ENCODE measurements around the gene IQSEC1. TPM values are rescaled to one million over a fixed set of nuclear protein-coding genes. Genes with fewer than 3 reads are reported as not detected.
A peak's percentile ranks its signal among the peaks of the same experiment; 100 is the strongest.

Gene IQSEC1
- total RNA-seq, 1 donor from 2014 or later, result 37.2 TPM

GRCh38 chr3:13051066-13051465 is 22.2 kb downstream of the IQSEC1 start:
- no peak for DNase-seq (ENCODE audit: low spot score)
- Mint-ChIP-seq H3K4me1 (ENCODE audit: low read depth) (peaks cover 7% of the 10 kb centered on the region), H3K9me3 (ENCODE audit: low read depth) (no peaks in the 10 kb centered on the region), H3K4me3 (ENCODE audit: unreplicated experiment) (no peak overlapping the region), H3K27ac (ENCODE audit: unreplicated experiment) (no peak overlapping the region), H3K36me3 (ENCODE audit: low read depth) (no peaks in the 10 kb centered on the region), H3K27me3 (ENCODE audit: low read depth) (peaks cover 10% of the 10 kb centered on the region)
- TF ChIP-seq, protein P1, sequence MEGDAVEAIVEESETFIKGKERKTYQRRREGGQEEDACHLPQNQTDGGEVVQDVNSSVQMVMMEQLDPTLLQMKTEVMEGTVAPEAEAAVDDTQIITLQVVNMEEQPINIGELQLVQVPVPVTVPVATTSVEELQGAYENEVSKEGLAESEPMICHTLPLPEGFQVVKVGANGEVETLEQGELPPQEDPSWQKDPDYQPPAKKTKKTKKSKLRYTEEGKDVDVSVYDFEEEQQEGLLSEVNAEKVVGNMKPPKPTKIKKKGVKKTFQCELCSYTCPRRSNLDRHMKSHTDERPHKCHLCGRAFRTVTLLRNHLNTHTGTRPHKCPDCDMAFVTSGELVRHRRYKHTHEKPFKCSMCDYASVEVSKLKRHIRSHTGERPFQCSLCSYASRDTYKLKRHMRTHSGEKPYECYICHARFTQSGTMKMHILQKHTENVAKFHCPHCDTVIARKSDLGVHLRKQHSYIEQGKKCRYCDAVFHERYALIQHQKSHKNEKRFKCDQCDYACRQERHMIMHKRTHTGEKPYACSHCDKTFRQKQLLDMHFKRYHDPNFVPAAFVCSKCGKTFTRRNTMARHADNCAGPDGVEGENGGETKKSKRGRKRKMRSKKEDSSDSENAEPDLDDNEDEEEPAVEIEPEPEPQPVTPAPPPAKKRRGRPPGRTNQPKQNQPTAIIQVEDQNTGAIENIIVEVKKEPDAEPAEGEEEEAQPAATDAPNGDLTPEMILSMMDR (IDR thresholded peaks at IDR 0.05), result no peak

- H3K9me3 Mint-ChIP-seq (ENCODE audit: low read depth), result no peaks in the 10 kb centered on the region
- no peaks in the 10 kb centered on the region for H3K36me3 Mint-ChIP-seq (ENCODE audit: low read depth)
- H3K27ac Mint-ChIP-seq (ENCODE audit: unreplicated experiment), result no peak overlapping the region
- no peak overlapping the region for H3K4me3 Mint-ChIP-seq (ENCODE audit: unreplicated experiment)
- H3K27me3 Mint-ChIP-seq (ENCODE audit: low read depth), result peaks cover 10% of the 10 kb centered on the region
- TF ChIP-seq, protein P1 (IDR thresholded peaks at IDR 0.05), result no peak
- H3K4me1 Mint-ChIP-seq (ENCODE audit: low read depth), result peaks cover 7% of the 10 kb centered on the region
- DNase-seq (ENCODE audit: low spot score), result no peak
Observed at GRCh38 chr3:13050446-13050845, 22.8 kb downstream of the IQSEC1 start.

DNA sequence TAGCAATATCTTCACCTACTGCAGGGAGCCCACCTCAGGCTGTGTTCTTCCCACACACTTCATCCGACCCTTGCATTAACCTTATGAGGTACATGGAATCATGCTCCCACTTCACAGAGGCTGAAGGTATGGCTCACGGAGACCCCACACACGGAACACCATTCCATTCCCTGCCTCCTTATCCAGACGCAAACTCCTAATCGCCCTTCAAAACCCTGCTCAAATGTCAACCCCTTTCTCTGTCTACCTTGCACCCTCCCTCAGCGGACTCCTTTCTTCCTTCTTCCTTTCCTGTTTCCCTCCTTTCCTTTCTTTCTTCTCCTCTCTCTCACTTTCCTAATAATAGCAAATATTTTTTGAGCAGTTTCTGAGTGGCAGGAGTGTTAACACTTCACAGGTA is 23.8 kb downstream of the IQSEC1 start:
- Mint-ChIP-seq H3K36me3 (ENCODE audit: low read depth) (no peaks in the 10 kb centered on the region), H3K27ac (ENCODE audit: unreplicated experiment) (no peak overlapping the region), H3K4me1 (ENCODE audit: low read depth) (peaks cover 7% of the 10 kb centered on the region), H3K9me3 (ENCODE audit: low read depth) (no peaks in the 10 kb centered on the region), H3K4me3 (ENCODE audit: unreplicated experiment) (no peak overlapping the region), H3K27me3 (ENCODE audit: low read depth) (peaks cover 10% of the 10 kb centered on the region)
- TF ChIP-seq, protein P1 (IDR thresholded peaks at IDR 0.05), result no peak
- no peak for DNase-seq (ENCODE audit: low spot score)

DNA sequence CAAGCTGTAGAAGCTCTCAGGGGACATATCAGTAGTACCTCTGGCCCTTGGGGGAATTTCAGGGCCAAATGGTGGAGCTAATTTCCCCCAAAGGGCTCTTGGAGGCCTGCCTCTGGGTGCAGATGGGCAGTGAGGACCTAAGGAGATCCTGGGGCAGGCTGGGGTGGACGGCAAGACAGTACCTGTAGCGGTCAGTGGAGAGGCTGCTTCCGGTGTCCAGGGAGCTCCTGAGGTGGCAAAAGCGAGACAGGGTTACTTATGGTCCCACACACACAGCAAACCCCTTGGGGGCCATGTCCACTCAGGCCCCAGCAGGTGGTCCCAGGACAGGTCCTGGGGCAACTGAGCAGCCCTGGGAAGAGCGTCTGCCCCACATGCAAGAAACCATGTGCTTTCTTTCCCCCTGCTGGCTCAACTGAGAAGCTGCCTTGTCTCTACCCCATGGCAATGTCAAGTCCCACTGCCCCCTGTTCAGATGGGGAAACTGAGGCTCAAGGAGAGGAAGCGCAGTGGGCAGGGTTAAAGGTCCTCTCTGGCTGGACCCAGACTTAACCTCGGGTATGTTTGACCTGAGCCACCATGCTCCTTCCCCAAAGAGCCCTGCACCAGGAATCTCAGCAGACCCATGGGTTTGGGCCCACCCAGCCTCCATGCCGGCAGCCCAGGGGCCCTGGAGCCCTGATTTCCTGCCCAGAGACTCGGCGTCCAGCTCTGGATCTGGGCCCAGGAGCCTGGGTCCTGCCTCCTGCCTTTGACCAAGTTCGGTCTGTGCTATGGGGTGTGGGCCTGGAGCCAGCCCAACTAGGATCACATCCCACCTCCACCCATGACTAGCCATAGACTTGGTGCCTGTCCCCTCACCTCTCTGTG is 25.7 kb downstream of the IQSEC1 start:
- Mint-ChIP-seq H3K36me3 (ENCODE audit: low read depth) (no peaks in the 10 kb centered on the region), H3K4me3 (ENCODE audit: unreplicated experiment) (no peak overlapping the region), H3K27ac (ENCODE audit: unreplicated experiment) (no peak overlapping the region), H3K9me3 (ENCODE audit: low read depth) (no peaks in the 10 kb centered on the region), H3K4me1 (ENCODE audit: low read depth) (peaks cover 5% of the 10 kb centered on the region), H3K27me3 (ENCODE audit: low read depth) (peaks cover 10% of the 10 kb centered on the region)
- TF ChIP-seq, protein P1 (IDR thresholded peaks at IDR 0.05), result peak; percentile 44
- DNase-seq (ENCODE audit: low spot score), result no peak

- DNase-seq (ENCODE audit: low spot score), result no peak
- H3K9me3 Mint-ChIP-seq (ENCODE audit: low read depth), result no peaks in the 10 kb centered on the region
- H3K27ac Mint-ChIP-seq (ENCODE audit: unreplicated experiment), result no peak overlapping the region
- no peak overlapping the region for H3K4me3 Mint-ChIP-seq (ENCODE audit: unreplicated experiment)
- peaks cover 5% of the 10 kb centered on the region for H3K4me1 Mint-ChIP-seq (ENCODE audit: low read depth)
- H3K27me3 Mint-ChIP-seq (ENCODE audit: low read depth), result peaks cover 8% of the 10 kb centered on the region
- TF ChIP-seq, protein P1 (IDR thresholded peaks at IDR 0.05), result no peak
- no peaks in the 10 kb centered on the region for H3K36me3 Mint-ChIP-seq (ENCODE audit: low read depth)
Observed at GRCh38 chr3:13046569-13047274, 26.5 kb downstream of the IQSEC1 start.
